Loucy (cell line): ENCODE results near the gene MAP2K3.
"Not testable (repeated sequence)": the region's sequence is repeated elsewhere in the genome, so short reads cannot be mapped to it uniquely, and the experiment has no call there.

Experiments used
- EZH2phosphoT487 ChIP-seq: fragments of 200-600 bp; IDR thresholded peaks from 2 replicates; pipeline ENCODE4 v1.6.1; 2018; ENCODE audit warnings: antibody characterized with exemption, mild to moderate bottlenecking, moderate library complexity, borderline replicate concordance
- TF ChIP-seq, protein P1 (sequence below): fragments of 200-600 bp; sonication (generic); conservative IDR thresholded peaks from 2 replicates; pipeline ENCODE4 v1.5.1; 2014; ENCODE audit warnings: mild to moderate bottlenecking, antibody characterized with exemption, low read length

DNA sequence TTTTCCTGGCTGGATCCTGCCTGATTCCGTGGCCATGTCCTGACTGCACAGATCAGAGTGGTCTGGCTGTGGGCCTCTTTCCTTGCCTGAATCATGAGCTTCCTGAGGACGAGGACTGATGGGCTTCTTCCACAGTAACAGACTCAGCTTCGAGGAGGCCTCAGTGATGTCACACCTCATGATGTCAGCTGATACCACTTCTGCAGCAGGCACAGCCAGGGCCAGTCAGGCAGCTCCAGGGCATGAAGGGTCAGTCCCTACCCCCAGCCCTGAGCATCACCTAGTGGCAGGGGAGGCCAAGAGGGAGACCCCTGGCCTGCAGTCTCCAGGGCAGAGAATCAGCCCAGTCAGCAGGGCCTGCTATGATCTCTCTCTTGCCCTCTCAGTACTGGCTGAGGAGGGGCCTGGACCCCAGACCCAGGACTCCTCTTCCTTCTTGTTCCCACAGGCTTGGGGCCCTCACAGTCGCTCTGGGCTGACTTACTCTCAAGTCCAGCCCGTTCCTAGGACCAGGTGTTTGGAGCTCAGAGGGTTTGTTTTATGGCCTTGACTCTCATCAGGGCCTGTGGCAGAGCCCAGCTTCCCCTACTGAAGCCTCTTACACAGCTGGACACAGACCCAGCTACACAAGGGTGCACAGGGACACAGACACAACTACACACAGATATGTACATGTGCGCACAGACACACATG is 65.0 kb downstream of the MAP2K3 start:
- TF ChIP-seq, protein P1, sequence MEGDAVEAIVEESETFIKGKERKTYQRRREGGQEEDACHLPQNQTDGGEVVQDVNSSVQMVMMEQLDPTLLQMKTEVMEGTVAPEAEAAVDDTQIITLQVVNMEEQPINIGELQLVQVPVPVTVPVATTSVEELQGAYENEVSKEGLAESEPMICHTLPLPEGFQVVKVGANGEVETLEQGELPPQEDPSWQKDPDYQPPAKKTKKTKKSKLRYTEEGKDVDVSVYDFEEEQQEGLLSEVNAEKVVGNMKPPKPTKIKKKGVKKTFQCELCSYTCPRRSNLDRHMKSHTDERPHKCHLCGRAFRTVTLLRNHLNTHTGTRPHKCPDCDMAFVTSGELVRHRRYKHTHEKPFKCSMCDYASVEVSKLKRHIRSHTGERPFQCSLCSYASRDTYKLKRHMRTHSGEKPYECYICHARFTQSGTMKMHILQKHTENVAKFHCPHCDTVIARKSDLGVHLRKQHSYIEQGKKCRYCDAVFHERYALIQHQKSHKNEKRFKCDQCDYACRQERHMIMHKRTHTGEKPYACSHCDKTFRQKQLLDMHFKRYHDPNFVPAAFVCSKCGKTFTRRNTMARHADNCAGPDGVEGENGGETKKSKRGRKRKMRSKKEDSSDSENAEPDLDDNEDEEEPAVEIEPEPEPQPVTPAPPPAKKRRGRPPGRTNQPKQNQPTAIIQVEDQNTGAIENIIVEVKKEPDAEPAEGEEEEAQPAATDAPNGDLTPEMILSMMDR, result not testable (repeated sequence)
- not testable (repeated sequence) for TF ChIP-seq EZH2phosphoT487
